ENCODE data around the gene SUCLG2.

SUCLG2 gene

GRCh38 chr3:67635806-67636205, 18.6 kb downstream of the SUCLG2 start:
- Histone ChIP-seq H3K4me3 (ENCODE audit: low read length in 2 of 2) (no peak overlapping the region), H3K27me3 (ENCODE audit: control insufficient read depth in 1 of 2, insufficient read depth in 2 of 2, low read length in 2 of 2) (no peaks in the 10 kb centered on the region), H3K27ac (ENCODE audit: low read length) (no peak overlapping the region), H3K9me3 (ENCODE audit: control insufficient read depth in 2 of 2, low read length in 2 of 2) (no peaks in the 10 kb centered on the region), H3K4me1 (ENCODE audit: control insufficient read depth, insufficient read depth, low read length) (no peaks in the 10 kb centered on the region), H3K36me3 (ENCODE audit: control insufficient read depth in 2 of 2, insufficient read depth in 2 of 2, low read length in 2 of 2) (peaks cover 0 to 2% of the 10 kb centered on the region in 2 donors), H3K9ac (ENCODE audit: low read length in 2 of 2) (no peak overlapping the region)

- Histone ChIP-seq H3K9me3 (ENCODE audit: control insufficient read depth in 2 of 2, low read length in 2 of 2) (no peaks in the 10 kb centered on the region), H3K36me3 (ENCODE audit: control insufficient read depth in 2 of 2, insufficient read depth in 2 of 2, low read length in 2 of 2) (peaks cover 0 to 2% of the 10 kb centered on the region in 2 donors), H3K4me3 (ENCODE audit: low read length in 2 of 2) (no peak overlapping the region), H3K4me1 (ENCODE audit: control insufficient read depth, insufficient read depth, low read length) (no peaks in the 10 kb centered on the region), H3K27ac (ENCODE audit: low read length) (no peak overlapping the region), H3K27me3 (ENCODE audit: control insufficient read depth in 1 of 2, insufficient read depth in 2 of 2, low read length in 2 of 2) (no peaks in the 10 kb centered on the region), H3K9ac (ENCODE audit: low read length in 2 of 2) (no peak overlapping the region)
Measured at GRCh38 chr3:67635257-67635656, 19.2 kb downstream of the SUCLG2 start.

- H3K27me3 ChIP-seq (ENCODE audit: control insufficient read depth in 1 of 2, insufficient read depth in 2 of 2, low read length in 2 of 2), result no peaks in the 10 kb centered on the region
- no peak overlapping the region for H3K9ac ChIP-seq (ENCODE audit: low read length in 2 of 2)
- H3K4me1 ChIP-seq (ENCODE audit: control insufficient read depth, insufficient read depth, low read length), result no peaks in the 10 kb centered on the region
- H3K36me3 ChIP-seq (ENCODE audit: control insufficient read depth in 2 of 2, insufficient read depth in 2 of 2, low read length in 2 of 2), result peaks cover 0 to 2% of the 10 kb centered on the region in 2 donors
- H3K9me3 ChIP-seq (ENCODE audit: control insufficient read depth in 2 of 2, low read length in 2 of 2), result no peaks in the 10 kb centered on the region
- no peak overlapping the region for H3K4me3 ChIP-seq (ENCODE audit: low read length in 2 of 2)
- H3K27ac ChIP-seq (ENCODE audit: low read length), result no peak overlapping the region
Measured at GRCh38 chr3:67630666-67631362, 23.6 kb downstream of the SUCLG2 start.

- Histone ChIP-seq H3K9me3 (ENCODE audit: control insufficient read depth in 2 of 2, low read length in 2 of 2) (no peaks in the 10 kb centered on the region), H3K9ac (ENCODE audit: low read length in 2 of 2) (no peak overlapping the region), H3K4me1 (ENCODE audit: control insufficient read depth, insufficient read depth, low read length) (no peaks in the 10 kb centered on the region), H3K27me3 (ENCODE audit: control insufficient read depth in 1 of 2, insufficient read depth in 2 of 2, low read length in 2 of 2) (no peaks in the 10 kb centered on the region), H3K27ac (ENCODE audit: low read length) (no peak overlapping the region), H3K36me3 (ENCODE audit: control insufficient read depth in 2 of 2, insufficient read depth in 2 of 2, low read length in 2 of 2) (peaks cover 2 to 3% of the 10 kb centered on the region in 2 donors), H3K4me3 (ENCODE audit: low read length in 2 of 2) (no peak overlapping the region)
Measured at GRCh38 chr3:67624687-67625086, 29.7 kb downstream of the SUCLG2 start.

- no peak overlapping the region for H3K4me3 ChIP-seq (ENCODE audit: low read length in 2 of 2)
- H3K4me1 ChIP-seq (ENCODE audit: control insufficient read depth, insufficient read depth, low read length), result no peaks in the 10 kb centered on the region
- no peak overlapping the region for H3K9ac ChIP-seq (ENCODE audit: low read length in 2 of 2)
- H3K27ac ChIP-seq (ENCODE audit: low read length), result no peak overlapping the region
- H3K27me3 ChIP-seq (ENCODE audit: control insufficient read depth in 1 of 2, insufficient read depth in 2 of 2, low read length in 2 of 2), result no peaks in the 10 kb centered on the region
- H3K9me3 ChIP-seq (ENCODE audit: control insufficient read depth in 2 of 2, low read length in 2 of 2), result no peaks in the 10 kb centered on the region
- H3K36me3 ChIP-seq (ENCODE audit: control insufficient read depth in 2 of 2, insufficient read depth in 2 of 2, low read length in 2 of 2), result peaks cover 2 to 3% of the 10 kb centered on the region in 2 donors
Measured at GRCh38 chr3:67624078-67624477, 30.3 kb downstream of the SUCLG2 start.

- no peaks in the 10 kb centered on the region for H3K9me3 ChIP-seq (ENCODE audit: control insufficient read depth in 2 of 2, low read length in 2 of 2)
- peaks cover 2 to 7% of the 10 kb centered on the region in 2 donors for H3K36me3 ChIP-seq (ENCODE audit: control insufficient read depth in 2 of 2, insufficient read depth in 2 of 2, low read length in 2 of 2)
- H3K9ac ChIP-seq (ENCODE audit: low read length in 2 of 2), result no peak overlapping the region
Measured at GRCh38 chr3:67622652-67623051, 31.8 kb downstream of the SUCLG2 start.

GRCh38 chr3:67620869-67621268, 33.5 kb downstream of the SUCLG2 start:
- Histone ChIP-seq H3K27me3 (ENCODE audit: control insufficient read depth in 1 of 2, insufficient read depth in 2 of 2, low read length in 2 of 2) (no peaks in the 10 kb centered on the region), H3K36me3 (ENCODE audit: control insufficient read depth in 2 of 2, insufficient read depth in 2 of 2, low read length in 2 of 2) (peaks cover 2 to 17% of the 10 kb centered on the region in 2 donors), H3K9ac (ENCODE audit: low read length in 2 of 2) (no peak overlapping the region), H3K4me3 (ENCODE audit: low read length in 2 of 2) (no peak overlapping the region), H3K4me1 (ENCODE audit: control insufficient read depth, insufficient read depth, low read length) (no peaks in the 10 kb centered on the region), H3K9me3 (ENCODE audit: control insufficient read depth in 2 of 2, low read length in 2 of 2) (no peaks in the 10 kb centered on the region), H3K27ac (ENCODE audit: low read length) (no peak overlapping the region)

More at GRCh38 chr3:67622652-67623051, 31.8 kb downstream of the SUCLG2 start:
- no peak overlapping the region for H3K27ac ChIP-seq (ENCODE audit: low read length)
- H3K4me1 ChIP-seq (ENCODE audit: control insufficient read depth, insufficient read depth, low read length), result no peaks in the 10 kb centered on the region
- no peaks in the 10 kb centered on the region for H3K27me3 ChIP-seq (ENCODE audit: control insufficient read depth in 1 of 2, insufficient read depth in 2 of 2, low read length in 2 of 2)
- no peak overlapping the region for H3K4me3 ChIP-seq (ENCODE audit: low read length in 2 of 2)

GRCh38 chr3:67619991-67620390, 34.4 kb downstream of the SUCLG2 start:
- Histone ChIP-seq H3K27ac (ENCODE audit: low read length) (no peak overlapping the region), H3K4me3 (ENCODE audit: low read length in 2 of 2) (no peak overlapping the region), H3K27me3 (ENCODE audit: control insufficient read depth in 1 of 2, insufficient read depth in 2 of 2, low read length in 2 of 2) (no peaks in the 10 kb centered on the region), H3K36me3 (ENCODE audit: control insufficient read depth in 2 of 2, insufficient read depth in 2 of 2, low read length in 2 of 2) (peaks cover 2 to 17% of the 10 kb centered on the region in 2 donors), H3K9ac (ENCODE audit: low read length in 2 of 2) (no peak overlapping the region), H3K9me3 (ENCODE audit: control insufficient read depth in 2 of 2, low read length in 2 of 2) (no peaks in the 10 kb centered on the region), H3K4me1 (ENCODE audit: control insufficient read depth, insufficient read depth, low read length) (no peaks in the 10 kb centered on the region)

- no peak overlapping the region for H3K4me3 ChIP-seq (ENCODE audit: low read length in 2 of 2)
- no peaks in the 10 kb centered on the region for H3K9me3 ChIP-seq (ENCODE audit: control insufficient read depth in 2 of 2, low read length in 2 of 2)
- H3K9ac ChIP-seq (ENCODE audit: low read length in 2 of 2), result no peak overlapping the region
- H3K27ac ChIP-seq (ENCODE audit: low read length), result no peak overlapping the region
- peaks cover 0 to 14% of the 10 kb centered on the region in 2 donors for H3K36me3 ChIP-seq (ENCODE audit: control insufficient read depth in 2 of 2, insufficient read depth in 2 of 2, low read length in 2 of 2)
- no peaks in the 10 kb centered on the region for H3K4me1 ChIP-seq (ENCODE audit: control insufficient read depth, insufficient read depth, low read length)
- no peaks in the 10 kb centered on the region for H3K27me3 ChIP-seq (ENCODE audit: control insufficient read depth in 1 of 2, insufficient read depth in 2 of 2, low read length in 2 of 2)
Measured at GRCh38 chr3:67617518-67617917, 36.9 kb downstream of the SUCLG2 start.

GRCh38 chr3:67616046-67616445, 38.4 kb downstream of the SUCLG2 start:
- Histone ChIP-seq H3K9me3 (ENCODE audit: control insufficient read depth in 2 of 2, low read length in 2 of 2) (no peaks in the 10 kb centered on the region), H3K9ac (ENCODE audit: low read length in 2 of 2) (no peak overlapping the region), H3K27me3 (ENCODE audit: control insufficient read depth in 1 of 2, insufficient read depth in 2 of 2, low read length in 2 of 2) (no peaks in the 10 kb centered on the region), H3K27ac (ENCODE audit: low read length) (no peak overlapping the region), H3K36me3 (ENCODE audit: control insufficient read depth in 2 of 2, insufficient read depth in 2 of 2, low read length in 2 of 2) (peaks cover 0 to 14% of the 10 kb centered on the region in 2 donors), H3K4me1 (ENCODE audit: control insufficient read depth, insufficient read depth, low read length) (no peaks in the 10 kb centered on the region), H3K4me3 (ENCODE audit: low read length in 2 of 2) (no peak overlapping the region)

- no peak overlapping the region for H3K4me3 ChIP-seq (ENCODE audit: low read length in 2 of 2)
- H3K27me3 ChIP-seq (ENCODE audit: control insufficient read depth in 1 of 2, insufficient read depth in 2 of 2, low read length in 2 of 2), result no peaks in the 10 kb centered on the region
- H3K36me3 ChIP-seq (ENCODE audit: control insufficient read depth in 2 of 2, insufficient read depth in 2 of 2, low read length in 2 of 2), result peaks cover 6 to 16% of the 10 kb centered on the region in 2 donors
- no peaks in the 10 kb centered on the region for H3K4me1 ChIP-seq (ENCODE audit: control insufficient read depth, insufficient read depth, low read length)
- no peak overlapping the region for H3K27ac ChIP-seq (ENCODE audit: low read length)
- no peaks in the 10 kb centered on the region for H3K9me3 ChIP-seq (ENCODE audit: control insufficient read depth in 2 of 2, low read length in 2 of 2)
- no peak overlapping the region for H3K9ac ChIP-seq (ENCODE audit: low read length in 2 of 2)
Measured at GRCh38 chr3:67614195-67614594, 40.2 kb downstream of the SUCLG2 start.
